ENCODE results near the gene SLC35D2. TPM values are rescaled to one million over a fixed set of nuclear protein-coding genes. Genes with fewer than 3 reads are reported as not detected.
A peak's percentile ranks its signal among the peaks of the same experiment; 100 is the strongest.

The SLC35D2 gene
- total RNA-seq, 1 experiment from 2014 or later: 14.6 TPM

GRCh38 chr9:96423985-96424336 lies 40.5 kb upstream of the SLC35D2 start:
- Mint-ChIP-seq H3K27ac (peak overlapping the region; percentile 47; the same call in 1 of the 2 replicates), H3K27me3 (ENCODE audit: low read depth) (no peaks in the 10 kb centered on the region), H3K4me1 (peaks cover 31% of the 10 kb centered on the region), H3K4me3 (no peak overlapping the region), H3K9me3 (no peaks in the 10 kb centered on the region), H3K36me3 (no peaks in the 10 kb centered on the region)
- POLR2A ChIA-PET: no interaction called here
- TF ChIP-seq NFE2L1 (CRISPR knock-in tag; IDR thresholded peaks at IDR 0.05): no peak
- no peak for TF ChIP-seq PRRX2 (CRISPR knock-in tag; IDR thresholded peaks at IDR 0.05)
- no peak for TF ChIP-seq ZBTB43 (CRISPR knock-in tag; IDR thresholded peaks at IDR 0.05)
- TF ChIP-seq NR1H2 (CRISPR knock-in tag; IDR thresholded peaks at IDR 0.05): no peak
- TF ChIP-seq ATF1 (CRISPR knock-in tag; IDR thresholded peaks at IDR 0.05): no peak
- TF ChIP-seq FOXP1 (CRISPR knock-in tag; IDR thresholded peaks at IDR 0.05; ENCODE audit: borderline replicate concordance): no peak
- TF ChIP-seq, protein P1, sequence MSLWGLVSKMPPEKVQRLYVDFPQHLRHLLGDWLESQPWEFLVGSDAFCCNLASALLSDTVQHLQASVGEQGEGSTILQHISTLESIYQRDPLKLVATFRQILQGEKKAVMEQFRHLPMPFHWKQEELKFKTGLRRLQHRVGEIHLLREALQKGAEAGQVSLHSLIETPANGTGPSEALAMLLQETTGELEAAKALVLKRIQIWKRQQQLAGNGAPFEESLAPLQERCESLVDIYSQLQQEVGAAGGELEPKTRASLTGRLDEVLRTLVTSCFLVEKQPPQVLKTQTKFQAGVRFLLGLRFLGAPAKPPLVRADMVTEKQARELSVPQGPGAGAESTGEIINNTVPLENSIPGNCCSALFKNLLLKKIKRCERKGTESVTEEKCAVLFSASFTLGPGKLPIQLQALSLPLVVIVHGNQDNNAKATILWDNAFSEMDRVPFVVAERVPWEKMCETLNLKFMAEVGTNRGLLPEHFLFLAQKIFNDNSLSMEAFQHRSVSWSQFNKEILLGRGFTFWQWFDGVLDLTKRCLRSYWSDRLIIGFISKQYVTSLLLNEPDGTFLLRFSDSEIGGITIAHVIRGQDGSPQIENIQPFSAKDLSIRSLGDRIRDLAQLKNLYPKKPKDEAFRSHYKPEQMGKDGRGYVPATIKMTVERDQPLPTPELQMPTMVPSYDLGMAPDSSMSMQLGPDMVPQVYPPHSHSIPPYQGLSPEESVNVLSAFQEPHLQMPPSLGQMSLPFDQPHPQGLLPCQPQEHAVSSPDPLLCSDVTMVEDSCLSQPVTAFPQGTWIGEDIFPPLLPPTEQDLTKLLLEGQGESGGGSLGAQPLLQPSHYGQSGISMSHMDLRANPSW (CRISPR knock-in tag; conservative IDR thresholded peaks at IDR 0.05; ENCODE audit: low read depth): no peak
- no peak for TF ChIP-seq MAX (CRISPR knock-in tag; IDR thresholded peaks at IDR 0.05)
- no peak for TF ChIP-seq RELA (CRISPR knock-in tag; IDR thresholded peaks at IDR 0.05; ENCODE audit: borderline replicate concordance)
- TF ChIP-seq GRHL2 (CRISPR knock-in tag; IDR thresholded peaks at IDR 0.05; ENCODE audit: insufficient replicate concordance, severe bottlenecking): no peak
- TF ChIP-seq, protein P2, sequence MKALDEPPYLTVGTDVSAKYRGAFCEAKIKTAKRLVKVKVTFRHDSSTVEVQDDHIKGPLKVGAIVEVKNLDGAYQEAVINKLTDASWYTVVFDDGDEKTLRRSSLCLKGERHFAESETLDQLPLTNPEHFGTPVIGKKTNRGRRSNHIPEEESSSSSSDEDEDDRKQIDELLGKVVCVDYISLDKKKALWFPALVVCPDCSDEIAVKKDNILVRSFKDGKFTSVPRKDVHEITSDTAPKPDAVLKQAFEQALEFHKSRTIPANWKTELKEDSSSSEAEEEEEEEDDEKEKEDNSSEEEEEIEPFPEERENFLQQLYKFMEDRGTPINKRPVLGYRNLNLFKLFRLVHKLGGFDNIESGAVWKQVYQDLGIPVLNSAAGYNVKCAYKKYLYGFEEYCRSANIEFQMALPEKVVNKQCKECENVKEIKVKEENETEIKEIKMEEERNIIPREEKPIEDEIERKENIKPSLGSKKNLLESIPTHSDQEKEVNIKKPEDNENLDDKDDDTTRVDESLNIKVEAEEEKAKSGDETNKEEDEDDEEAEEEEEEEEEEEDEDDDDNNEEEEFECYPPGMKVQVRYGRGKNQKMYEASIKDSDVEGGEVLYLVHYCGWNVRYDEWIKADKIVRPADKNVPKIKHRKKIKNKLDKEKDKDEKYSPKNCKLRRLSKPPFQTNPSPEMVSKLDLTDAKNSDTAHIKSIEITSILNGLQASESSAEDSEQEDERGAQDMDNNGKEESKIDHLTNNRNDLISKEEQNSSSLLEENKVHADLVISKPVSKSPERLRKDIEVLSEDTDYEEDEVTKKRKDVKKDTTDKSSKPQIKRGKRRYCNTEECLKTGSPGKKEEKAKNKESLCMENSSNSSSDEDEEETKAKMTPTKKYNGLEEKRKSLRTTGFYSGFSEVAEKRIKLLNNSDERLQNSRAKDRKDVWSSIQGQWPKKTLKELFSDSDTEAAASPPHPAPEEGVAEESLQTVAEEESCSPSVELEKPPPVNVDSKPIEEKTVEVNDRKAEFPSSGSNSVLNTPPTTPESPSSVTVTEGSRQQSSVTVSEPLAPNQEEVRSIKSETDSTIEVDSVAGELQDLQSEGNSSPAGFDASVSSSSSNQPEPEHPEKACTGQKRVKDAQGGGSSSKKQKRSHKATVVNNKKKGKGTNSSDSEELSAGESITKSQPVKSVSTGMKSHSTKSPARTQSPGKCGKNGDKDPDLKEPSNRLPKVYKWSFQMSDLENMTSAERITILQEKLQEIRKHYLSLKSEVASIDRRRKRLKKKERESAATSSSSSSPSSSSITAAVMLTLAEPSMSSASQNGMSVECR (CRISPR knock-in tag; IDR thresholded peaks at IDR 0.05; ENCODE audit: borderline replicate concordance): no peak
- no peak for TF ChIP-seq USF2 (CRISPR knock-in tag; IDR thresholded peaks at IDR 0.05)
- no peak for TF ChIP-seq ESRRA (CRISPR knock-in tag; IDR thresholded peaks at IDR 0.05; ENCODE audit: borderline replicate concordance)
- no peak for TF ChIP-seq EMX1 (CRISPR knock-in tag; IDR thresholded peaks at IDR 0.05)
- TF ChIP-seq ETV6 (CRISPR knock-in tag; IDR thresholded peaks at IDR 0.05): no peak
- TF ChIP-seq ZNF671 (CRISPR knock-in tag; IDR thresholded peaks at IDR 0.05): no peak
- no peak for TF ChIP-seq ZNF317 (CRISPR knock-in tag; IDR thresholded peaks at IDR 0.05; ENCODE audit: borderline replicate concordance, low read depth)
- TF ChIP-seq, protein P3, sequence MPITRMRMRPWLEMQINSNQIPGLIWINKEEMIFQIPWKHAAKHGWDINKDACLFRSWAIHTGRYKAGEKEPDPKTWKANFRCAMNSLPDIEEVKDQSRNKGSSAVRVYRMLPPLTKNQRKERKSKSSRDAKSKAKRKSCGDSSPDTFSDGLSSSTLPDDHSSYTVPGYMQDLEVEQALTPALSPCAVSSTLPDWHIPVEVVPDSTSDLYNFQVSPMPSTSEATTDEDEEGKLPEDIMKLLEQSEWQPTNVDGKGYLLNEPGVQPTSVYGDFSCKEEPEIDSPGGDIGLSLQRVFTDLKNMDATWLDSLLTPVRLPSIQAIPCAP (CRISPR knock-in tag; IDR thresholded peaks at IDR 0.05): no peak
- TF ChIP-seq IRF2 (CRISPR knock-in tag; IDR thresholded peaks at IDR 0.05; ENCODE audit: borderline replicate concordance, low read depth): no peak
- TF ChIP-seq NR3C1 (CRISPR knock-in tag; conservative IDR thresholded peaks at IDR 0.05; ENCODE audit: low read depth): no peak
- ATAC-seq (no peak), DNase-seq (ENCODE audit: low spot score) (no peak)
- CTCF ChIA-PET: interaction anchor here (1.4 to 1.8 kb wide), 2 partner anchors 25 to 243 kb away, joined by 4 to 5 read pairs; partner anchors contain the start of gene HABP4
